Stomach (tissue), 4 donors: ENCODE data around the gene TRIB2.

Experiments
- CTCF ChIP-seq, 7 experiments: fragments of 450-650 bp in 4 of 7; fragments of 200-600 bp in 3 of 7; sonication (generic) in 3 of 7; IDR thresholded peaks; one replicate each; pipeline ENCODE4 v1.5.1; 2016 to 2019; ENCODE audit warnings: antibody characterized with exemption in 7 of 7, control low read depth in 2 of 7, mild to moderate bottlenecking in 1 of 7
- POLR2A ChIP-seq, 4 donors: fragments of 450-650 bp; IDR thresholded peaks; one replicate each; pipeline ENCODE4 v1.6.1; 2016; ENCODE audit warnings: antibody characterized with exemption in 4 of 4, control low read depth in 2 of 4, mild to moderate bottlenecking in 1 of 4, moderate library complexity in 1 of 4

- no peak for TF ChIP-seq POLR2A (IDR thresholded peaks at IDR 0.05)
- no peak for TF ChIP-seq CTCF (IDR thresholded peaks at IDR 0.05)
Measured at GRCh38 chr2:12685956-12686355, 30.8 kb upstream of the TRIB2 start.
